ENCODE results near the gene TBX4.

Gene TBX4

GRCh38 chr17:61532826-61533225, 80.6 kb downstream of the TBX4 start:
- TF ChIP-seq CREB5 (CRISPR knock-in tag; IDR thresholded peaks at IDR 0.05; ENCODE audit: low read depth) (no peak), GLIS3 (CRISPR knock-in tag; IDR thresholded peaks at IDR 0.05) (no peak), ESRRG (CRISPR knock-in tag; IDR thresholded peaks at IDR 0.05) (no peak), ZNF70 (CRISPR knock-in tag; IDR thresholded peaks at IDR 0.05) (no peak), TOX (CRISPR knock-in tag; IDR thresholded peaks at IDR 0.05; ENCODE audit: borderline replicate concordance) (no peak), CSDC2 (CRISPR knock-in tag; IDR thresholded peaks at IDR 0.05) (no peak), POU6F1 (CRISPR knock-in tag; IDR thresholded peaks at IDR 0.05; ENCODE audit: borderline replicate concordance, low read depth) (no peak), OSR1 (CRISPR knock-in tag; IDR thresholded peaks at IDR 0.05) (no peak), CSRNP3 (CRISPR knock-in tag; IDR thresholded peaks at IDR 0.05) (no peak), TSHZ2 (CRISPR knock-in tag; IDR thresholded peaks at IDR 0.05) (no peak), ZC3H10 (CRISPR knock-in tag; IDR thresholded peaks at IDR 0.05) (no peak), BACH2 (CRISPR knock-in tag; IDR thresholded peaks at IDR 0.05; ENCODE audit: borderline replicate concordance) (no peak), ZNF8 (CRISPR knock-in tag; IDR thresholded peaks at IDR 0.05) (no peak), ARNTL (CRISPR knock-in tag; IDR thresholded peaks at IDR 0.05; ENCODE audit: borderline replicate concordance, low read depth) (no peak), ZFP30 (CRISPR knock-in tag; IDR thresholded peaks at IDR 0.05) (no peak), RARB (CRISPR knock-in tag; IDR thresholded peaks at IDR 0.05) (no peak), SNAI2 (CRISPR knock-in tag; IDR thresholded peaks at IDR 0.05) (no peak), TCF4 (CRISPR knock-in tag; IDR thresholded peaks at IDR 0.05; ENCODE audit: borderline replicate concordance) (no peak), PATZ1 (CRISPR knock-in tag; IDR thresholded peaks at IDR 0.05; ENCODE audit: borderline replicate concordance) (no peak)
- no peak for ATAC-seq

- no peak for ATAC-seq
- TF ChIP-seq TOX (CRISPR knock-in tag; IDR thresholded peaks at IDR 0.05; ENCODE audit: borderline replicate concordance) = no peak
- TF ChIP-seq PPARA (CRISPR knock-in tag; IDR thresholded peaks at IDR 0.05; ENCODE audit: borderline replicate concordance) = no peak
- TF ChIP-seq TSHZ2 (CRISPR knock-in tag; IDR thresholded peaks at IDR 0.05) = no peak
- TF ChIP-seq ZFP30 (CRISPR knock-in tag; IDR thresholded peaks at IDR 0.05) = no peak
- no peak for TF ChIP-seq ZC3H10 (CRISPR knock-in tag; IDR thresholded peaks at IDR 0.05)
- no peak for TF ChIP-seq PATZ1 (CRISPR knock-in tag; IDR thresholded peaks at IDR 0.05; ENCODE audit: borderline replicate concordance)
- no peak for TF ChIP-seq SNAI2 (CRISPR knock-in tag; IDR thresholded peaks at IDR 0.05)
- no peak for TF ChIP-seq ARNTL (CRISPR knock-in tag; IDR thresholded peaks at IDR 0.05; ENCODE audit: borderline replicate concordance, low read depth)
- no peak for TF ChIP-seq OSR1 (CRISPR knock-in tag; IDR thresholded peaks at IDR 0.05)
- TF ChIP-seq CSRNP3 (CRISPR knock-in tag; IDR thresholded peaks at IDR 0.05) = no peak
- no peak for TF ChIP-seq RARB (CRISPR knock-in tag; IDR thresholded peaks at IDR 0.05)
- no peak for TF ChIP-seq ESRRG (CRISPR knock-in tag; IDR thresholded peaks at IDR 0.05)
- no peak for TF ChIP-seq ZNF565 (CRISPR knock-in tag; conservative IDR thresholded peaks at IDR 0.05; ENCODE audit: low read depth)
- TF ChIP-seq ISL1 (CRISPR knock-in tag; IDR thresholded peaks at IDR 0.05) = no peak
- TF ChIP-seq ZNF70 (CRISPR knock-in tag; IDR thresholded peaks at IDR 0.05) = no peak
- no peak for TF ChIP-seq GLIS3 (CRISPR knock-in tag; IDR thresholded peaks at IDR 0.05)
- TF ChIP-seq BACH2 (CRISPR knock-in tag; IDR thresholded peaks at IDR 0.05; ENCODE audit: borderline replicate concordance) = no peak
- no peak for TF ChIP-seq ZFP3 (CRISPR knock-in tag; IDR thresholded peaks at IDR 0.05)
- no peak for TF ChIP-seq ZNF8 (CRISPR knock-in tag; IDR thresholded peaks at IDR 0.05)
These were observed 81.6 kb downstream of the TBX4 start for GRCh38 chr17:61533797-61534196.
